Heart right ventricle (tissue), 16 donors: ENCODE data around the gene NUP50. TPM values are rescaled to one million over a fixed set of nuclear protein-coding genes. Genes with fewer than 3 reads are reported as not detected.
A peak's percentile ranks its signal among the peaks of the same experiment; 100 is the strongest.

Experiments
- ATAC-seq, 8 donors: fragments of 200-7000 bp; cut with Tn5 transposase; one replicate each; pipeline ENCODE4 v1.9.1; 2020; ENCODE audit warnings: mild to moderate bottlenecking in 8 of 8, moderate library complexity in 8 of 8, moderate number of reproducible peaks in 1 of 8
- DNase-seq, 2 donors: peaks; one replicate each; pipeline ENCODE4 v3.0.0-alpha.2; 2020
- H3K27ac ChIP-seq, 10 donors: fragments of 200-600 bp; sonication (generic) in 2 of 10; one replicate each; pipeline versions ENCODE4 v1.5.0 to v1.8.0; 2020 to 2022; ENCODE audit warnings: mild to moderate bottlenecking in 3 of 10
- H3K27me3 ChIP-seq, 7 donors: fragments of 200-600 bp; one replicate each; pipeline ENCODE4 v1.8.0; 2021 to 2022; ENCODE audit warnings: mild to moderate bottlenecking in 2 of 7
- H3K36me3 ChIP-seq, 9 donors: fragments of 200-600 bp; sonication (generic) in 1 of 9; one replicate each; pipeline versions ENCODE4 v1.5.0 to v1.8.0; 2020 to 2022; ENCODE audit warnings: mild to moderate bottlenecking in 2 of 9
- H3K4me1 ChIP-seq, 9 donors: fragments of 200-600 bp; sonication (generic) in 1 of 9; one replicate each; pipeline versions ENCODE4 v1.5.0 to v1.8.0; 2020 to 2022; ENCODE audit warnings: mild to moderate bottlenecking in 4 of 9
- H3K4me3 ChIP-seq, 10 donors: fragments of 200-600 bp; sonication (generic) in 2 of 10; one replicate each; pipeline versions ENCODE4 v1.5.0 to v1.8.0; 2020 to 2022; ENCODE audit warnings: mild to moderate bottlenecking in 7 of 10, moderate library complexity in 2 of 10
- H3K9me3 ChIP-seq, 11 donors: fragments of 200-600 bp in 10 of 11; sonication (generic) in 2 of 11; one replicate each; pipeline versions ENCODE4 v1.5.0 to v1.8.0; 2013 to 2022; ENCODE audit warnings: mild to moderate bottlenecking in 2 of 11, control low read depth in 1 of 11, moderate library complexity in 1 of 11
- CTCF ChIP-seq, 9 donors: fragments of 200-600 bp; sonication (generic) in 2 of 9; IDR thresholded peaks; one replicate each; pipeline versions ENCODE4 v1.5.0 to v1.8.0; 2021 to 2022; ENCODE audit warnings: antibody characterized with exemption in 9 of 9, mild to moderate bottlenecking in 5 of 9, moderate library complexity in 1 of 9
- WGBS, 2 donors: extraction: QIAGEN DNeasy Blood & Tissue Kit; methylation state at CpG; one replicate each; pipeline ENCODE4 v1.1.7; 2013; ENCODE audit warnings: inconsistent platforms in 1 of 2; 5-methylcytosine and 5-hydroxymethylcytosine counted together
- intact Hi-C, 10 donors: fragments of 100-400 bp; cut with DNase I; formaldehyde crosslinking; loops; one replicate each; pipeline versions ENCODE4 v1.11.1 to v1.14.2; 2022
- polyA plus RNA-seq, 2 donors: library from polyadenylated mRNA; stranded (reverse); fragments of 200-250 nt; gene quantifications; one replicate each; pipeline ENCODE4 v1.2.3, GENCODE V29; 2013
- total RNA-seq, 10 donors: library from RNA; stranded (reverse); fragmentation: NEBNext Ultra II Directional in 3 of 10; extraction: Animal tissue kit (Norgen Biotek cat#: 25700) in 3 of 10; gene quantifications; one replicate each; pipeline versions ENCODE4 v1.2.1 to v1.2.4, GENCODE V29; 2021 to 2023
- donor health status: Arrhythmogenic right ventricular cardiomyopathy.
- donor health status: ischemic (EF 13 %, LVEDD 7.1; RV severe dilation, severe dysfunction).
- donor health status: healthy with polysubstance abuse.
- donor health status: DM: no; HTN: yes; CAD: no.
- donor health status: DM: no; HTN: no; CAD: no.
- donor health status: ischemic (EF 25% LVEDD 6.9; RV normal size, moderate dysfunction).
- donor health status: ischemic (EF 25% LVEDD 5.7; RV mildly dilated, moderate dysfunction).
- donor health status: healthy.
- donor health status: DM: yes; HTN: yes; CAD: no.
- donor health status: Ischemic cardiomyopathy.
- donor health status: ischemic (EF 35%, LVEDD 5.7; RV mildly dilated, moderate dysfunction).
- donor health status: nonischemic (EF 11% LVEDD 7.7; RV severe dilation, severe dysfunction).
- donor health status: DM: yes; HTN: yes; CAD: no.
- donor health status: PGD.
- donor health status: ischemic (EF 29% LVEDD 5.4; RV normal size, mild dysfunction).
- donor health status: nonischemic (EF 23%, LVEDD 6.1; RV moderate dilation, normal function).

The NUP50 gene
- total and polyA plus RNA-seq, 12 donors, result 5.7 to 21.2 (median 14.3) TPM

GRCh38 chr22:45172881-45173585 lies 9.3 kb downstream of the NUP50 start:
- Histone ChIP-seq H3K4me1 (peaks cover 0 to 41% (median 0%) of the 10 kb centered on the region in 9 donors), H3K27me3 (no peaks in the 10 kb centered on the region), H3K27ac (peak overlapping the region in 1 of 10 donors; percentile 15), H3K36me3 (peaks cover 0 to 100% (median 65%) of the 10 kb centered on the region in 9 donors), H3K4me3 (no peak overlapping the region), H3K9me3 (no peaks in the 10 kb centered on the region)
- ATAC-seq (no peak), DNase-seq (no peak)
- TF ChIP-seq CTCF (IDR thresholded peaks at IDR 0.05), result no peak
- intact Hi-C loops, result no loop called here
- 79 to 80% methylated on average over 7 of the region's 7 CpGs for WGBS, 2 donors

GRCh38 chr22:45179276-45180049 lies 15.7 kb downstream of the NUP50 start:
- no peaks in the 10 kb centered on the region for H3K9me3 ChIP-seq
- H3K27ac ChIP-seq, result no peak overlapping the region
- ATAC-seq (no peak), DNase-seq (no peak)
- 93 to 96% methylated on average over 9 of the region's 9 CpGs for WGBS, 2 donors
- no peaks in the 10 kb centered on the region for H3K27me3 ChIP-seq
- no peak for TF ChIP-seq CTCF (IDR thresholded peaks at IDR 0.05)
- peaks cover 0 to 20% (median 0%) of the 10 kb centered on the region in 9 donors for H3K4me1 ChIP-seq
- intact Hi-C loops, result no loop called here
- peaks cover 0 to 99% (median 58%) of the 10 kb centered on the region in 9 donors for H3K36me3 ChIP-seq
- no peak overlapping the region for H3K4me3 ChIP-seq

- peaks cover 0 to 99% (median 57%) of the 10 kb centered on the region in 9 donors for H3K36me3 ChIP-seq
- H3K4me3 ChIP-seq, result no peak overlapping the region
- no peak for DNase-seq
- 91 to 93% methylated on average over 14 of the region's 14 CpGs for WGBS, 2 donors
- peaks cover 0 to 20% (median 0%) of the 10 kb centered on the region in 9 donors for H3K4me1 ChIP-seq
- H3K9me3 ChIP-seq, result no peaks in the 10 kb centered on the region
- TF ChIP-seq CTCF (IDR thresholded peaks at IDR 0.05), result no peak
- intact Hi-C loops, result no loop called here
- ATAC-seq, result no peak
- H3K27ac ChIP-seq, result no peak overlapping the region
- no peaks in the 10 kb centered on the region for H3K27me3 ChIP-seq
Observed at GRCh38 chr22:45180146-45180679, 16.5 kb downstream of the NUP50 start.

DNA sequence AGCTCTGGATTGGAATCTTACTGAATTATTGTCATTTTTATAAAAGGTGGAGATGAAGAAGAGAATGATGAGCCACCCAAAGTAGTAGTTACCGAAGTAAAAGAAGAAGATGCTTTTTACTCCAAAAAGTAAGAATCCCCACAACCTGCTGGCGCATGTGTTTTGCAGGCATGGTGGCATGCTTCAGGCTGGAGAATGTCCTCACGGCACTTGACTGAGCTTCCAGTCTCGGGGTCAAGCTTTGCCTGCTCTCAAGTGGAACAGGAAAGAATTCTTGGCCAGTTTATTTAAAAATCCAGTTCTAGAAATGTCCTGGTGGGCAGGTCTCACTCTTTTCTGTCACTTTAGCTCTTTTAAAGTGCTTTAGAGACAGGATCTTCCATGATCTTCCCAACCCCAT lies 17.5 kb downstream of the NUP50 start:
- intact Hi-C loops, result no loop called here
- ATAC-seq, result no peak
- H3K27ac ChIP-seq, result no peak overlapping the region
- no peaks in the 10 kb centered on the region for H3K27me3 ChIP-seq
- H3K4me3 ChIP-seq, result no peak overlapping the region
- H3K36me3 ChIP-seq, result peaks cover 0 to 99% (median 46%) of the 10 kb centered on the region in 9 donors
- H3K9me3 ChIP-seq, result no peaks in the 10 kb centered on the region
- peaks cover 0 to 20% (median 0%) of the 10 kb centered on the region in 9 donors for H3K4me1 ChIP-seq
- no peak for DNase-seq
- WGBS, 2 donors, result 93 to 95% methylated on average over 4 of the region's 4 CpGs
- TF ChIP-seq CTCF (IDR thresholded peaks at IDR 0.05), result no peak
